ENCODE results near the gene SNX21. TPM values are rescaled to one million over a fixed set of nuclear protein-coding genes. Genes with fewer than 3 reads are reported as not detected.

The SNX21 gene
- total and polyA plus RNA-seq, 9 of the 15 experiments (the other 6 are each of a cell fraction or from before 2014, with no cell fraction given), result 0.10 to 1.2 (median 0.42) TPM

GRCh38 chr20:45867819-45868176, 34.2 kb downstream of the SNX21 start (continued):
- TF ChIP-seq HMGN3 (IDR thresholded peaks at IDR 0.05; ENCODE audit: borderline replicate concordance, extremely low read depth, insufficient read length, low read depth, low read length) (no peak), TRIM24 (IDR thresholded peaks at IDR 0.05) (no peak), ZFP36 (IDR thresholded peaks at IDR 0.05; ENCODE audit: low read depth, low read length, partially characterized antibody) (no peak), ZNF445 (CRISPR knock-in tag; IDR thresholded peaks at IDR 0.05; ENCODE audit: low read depth) (no peak), DDX20 (tag; IDR thresholded peaks at IDR 0.05; ENCODE audit: low read depth) (no peak)

GRCh38 chr20:45872626-45873025, 39.0 kb downstream of the SNX21 start:
- Histone ChIP-seq H3K9ac (ENCODE audit: insufficient read depth in 1 of 2, low read depth in 2 of 2, low read length in 2 of 2) (no peak overlapping the region), H3K4me1 (replicated peaks in 1 of 2; ENCODE audit: control insufficient read depth in 2 of 2, insufficient read depth in 2 of 2, low read length in 2 of 2) (peaks cover 10 to 11% of the 10 kb centered on the region in 2 experiments; a peak in 4 of 5 replicates), H3K27ac (ENCODE audit: extremely low read depth, low read depth, low read length) (no peak overlapping the region), H3K9me3 (replicated peaks; ENCODE audit: control insufficient read depth, insufficient read depth, low read depth, low read length) (no peaks in the 10 kb centered on the region), H3K27me3 (ENCODE audit: control insufficient read depth in 2 of 2, insufficient read depth in 2 of 2, low read length in 2 of 2) (no peaks in the 10 kb centered on the region), H4K20me1 (replicated peaks; ENCODE audit: control insufficient read depth, insufficient read depth, low read length) (no peaks in the 10 kb centered on the region), H3K79me2 (ENCODE audit: control insufficient read depth, insufficient read depth, low read length) (no peaks in the 10 kb centered on the region), H3K4me2 (ENCODE audit: insufficient read depth, low read length) (no peak overlapping the region), H3K36me3 (ENCODE audit: control insufficient read depth, insufficient read depth, low read length) (no peaks in the 10 kb centered on the region; the same call in 1 of the 3 replicates), H2AFZ (ENCODE audit: low read depth, low read length) (no peak overlapping the region), H3K4me3 (no peak overlapping the region), H3K9me1 (ENCODE audit: control insufficient read depth, insufficient read depth, low read length) (no peaks in the 10 kb centered on the region)
- FAIRE-seq, result no peak
- in situ Hi-C loops (cut with MboI) (no loop called here), intact Hi-C loops (cut with micrococcal nuclease) (no loop called here)
- DNase-seq (ENCODE audit: extremely low read depth in 1 of 4, low spot score in 3 of 4), result no peak
- no TSS peak for BruUV-seq (replicated peaks)
- WGBS (ENCODE audit: insufficient coverage, low coverage, missing lambda C conversion rate), result 81% methylated on average over 4 of the region's 4 CpGs
- POLR2A ChIA-PET, result interaction anchor here (1.0 to 1.3 kb wide), 2 partner anchors 9 to 16 kb away, joined by 4 to 6 read pairs; partner anchors contain the start of genes ACOT8, ZSWIM1 and ZSWIM3
- CTCF ChIA-PET (ENCODE audit: low intra/inter-chr PET ratio), result no interaction called here
- ATAC-seq, result no peak
- TF ChIP-seq ZNF695 (CRISPR knock-in tag; IDR thresholded peaks at IDR 0.05), result no peak
- no peak for TF ChIP-seq ARNT (IDR thresholded peaks at IDR 0.05)
- TF ChIP-seq ZBTB8A (IDR thresholded peaks at IDR 0.05; ENCODE audit: partially characterized antibody), result no peak
- no peak for TF ChIP-seq ZFPM2 (CRISPR knock-in tag; IDR thresholded peaks at IDR 0.05)
- no peak for TF ChIP-seq YBX1 (IDR thresholded peaks at IDR 0.05)
- no peak for TF ChIP-seq ZBTB9 (CRISPR knock-in tag; IDR thresholded peaks at IDR 0.05)
- no peak for TF ChIP-seq ELF1 (tag; IDR thresholded peaks at IDR 0.05)
- TF ChIP-seq KLF16 (IDR thresholded peaks at IDR 0.05), result no peak
- TF ChIP-seq HNRNPK (IDR thresholded peaks at IDR 0.05; ENCODE audit: low read depth, low read length, poor library complexity, severe bottlenecking), result no peak
- TF ChIP-seq NR2F6 (CRISPR knock-in tag; IDR thresholded peaks at IDR 0.05), result no peak
- TF ChIP-seq ZNF592 (IDR thresholded peaks at IDR 0.05), result no peak
